ENCODE results near the gene STAB2. TPM values are rescaled to one million over a fixed set of nuclear protein-coding genes. Genes with fewer than 3 reads are reported as not detected.

Gene STAB2
- total RNA-seq, 1 experiment from 2014 or later, result not detected

GRCh38 chr12:103697971-103698751 is 111.1 kb downstream of the STAB2 start:
- Mint-ChIP-seq H3K4me3 (ENCODE audit: unreplicated experiment) (no peak overlapping the region), H3K36me3 (ENCODE audit: insufficient read depth, unreplicated experiment) (no peaks in the 10 kb centered on the region), H3K27me3 (ENCODE audit: insufficient read depth, unreplicated experiment) (peaks cover 38% of the 10 kb centered on the region), H3K27ac (ENCODE audit: low read depth, unreplicated experiment) (no peak overlapping the region), H3K4me1 (ENCODE audit: insufficient read depth, unreplicated experiment) (no peaks in the 10 kb centered on the region), H3K9me3 (ENCODE audit: unreplicated experiment) (no peaks in the 10 kb centered on the region)
- no peak for TF ChIP-seq CTCF (IDR thresholded peaks at IDR 0.05; ENCODE audit: unreplicated experiment)
- DNase-seq (ENCODE audit: unreplicated experiment), result no peak
- CTCF ChIA-PET, result interaction anchor here (0.6 to 1.1 kb wide), 3 partner anchors 15 to 149 kb away, joined by 3 read pairs; no protein-coding TSS in a partner anchor
- no TSS peak for BruUV-seq (replicated peaks)
- intact Hi-C loops (cut with micrococcal nuclease), result no loop called here
- POLR2A ChIA-PET, result no interaction called here

GRCh38 chr12:103698752-103699560 is 111.9 kb downstream of the STAB2 start:
- intact Hi-C loops (cut with micrococcal nuclease), result no loop called here
- no peaks in the 10 kb centered on the region for H3K4me1 Mint-ChIP-seq (ENCODE audit: insufficient read depth, unreplicated experiment)
- H3K9me3 Mint-ChIP-seq (ENCODE audit: unreplicated experiment), result no peaks in the 10 kb centered on the region
- CTCF ChIA-PET, result no interaction called here
- no peak for TF ChIP-seq CTCF (IDR thresholded peaks at IDR 0.05; ENCODE audit: unreplicated experiment)
- POLR2A ChIA-PET, result no interaction called here
- no peak overlapping the region for H3K4me3 Mint-ChIP-seq (ENCODE audit: unreplicated experiment)
- DNase-seq (ENCODE audit: unreplicated experiment), result no peak
- H3K36me3 Mint-ChIP-seq (ENCODE audit: insufficient read depth, unreplicated experiment), result no peaks in the 10 kb centered on the region
- no peak overlapping the region for H3K27ac Mint-ChIP-seq (ENCODE audit: low read depth, unreplicated experiment)
- peaks cover 38% of the 10 kb centered on the region for H3K27me3 Mint-ChIP-seq (ENCODE audit: insufficient read depth, unreplicated experiment)
- BruUV-seq (replicated peaks), result no TSS peak

GRCh38 chr12:103705098-103705497 is 118.0 kb downstream of the STAB2 start:
- Mint-ChIP-seq H3K4me3 (ENCODE audit: unreplicated experiment) (no peak overlapping the region), H3K27me3 (ENCODE audit: insufficient read depth, unreplicated experiment) (peaks cover 26% of the 10 kb centered on the region), H3K27ac (ENCODE audit: low read depth, unreplicated experiment) (no peak overlapping the region), H3K4me1 (ENCODE audit: insufficient read depth, unreplicated experiment) (no peaks in the 10 kb centered on the region), H3K9me3 (ENCODE audit: unreplicated experiment) (no peaks in the 10 kb centered on the region), H3K36me3 (ENCODE audit: insufficient read depth, unreplicated experiment) (no peaks in the 10 kb centered on the region)
- DNase-seq (ENCODE audit: unreplicated experiment), result no peak
- POLR2A ChIA-PET, result interaction anchor here (0.6 kb wide), 1 partner anchor 288 kb away, joined by 3 read pairs; no protein-coding TSS in a partner anchor
- no TSS peak for BruUV-seq (replicated peaks)
- CTCF ChIA-PET, result interaction anchor here (0.7 kb wide), 1 partner anchor 15 kb away, joined by 3 read pairs; no protein-coding TSS in a partner anchor
- intact Hi-C loops (cut with micrococcal nuclease), result no loop called here
- TF ChIP-seq CTCF (IDR thresholded peaks at IDR 0.05; ENCODE audit: unreplicated experiment), result no peak

GRCh38 chr12:103705927-103706326 is 118.9 kb downstream of the STAB2 start:
- ChIA-PET POLR2A (interaction anchor here (0.6 kb wide), 1 partner anchor 289 kb away, joined by 3 read pairs; no protein-coding TSS in a partner anchor), CTCF (interaction anchor here (0.7 to 1.2 kb wide), 2 partner anchors 14 to 25 kb away, joined by 3 to 4 read pairs; no protein-coding TSS in a partner anchor)
- Mint-ChIP-seq H3K9me3 (ENCODE audit: unreplicated experiment) (no peaks in the 10 kb centered on the region), H3K36me3 (ENCODE audit: insufficient read depth, unreplicated experiment) (no peaks in the 10 kb centered on the region), H3K4me1 (ENCODE audit: insufficient read depth, unreplicated experiment) (no peaks in the 10 kb centered on the region), H3K27ac (ENCODE audit: low read depth, unreplicated experiment) (no peak overlapping the region), H3K27me3 (ENCODE audit: insufficient read depth, unreplicated experiment) (peaks cover 30% of the 10 kb centered on the region), H3K4me3 (ENCODE audit: unreplicated experiment) (no peak overlapping the region)
- DNase-seq (ENCODE audit: unreplicated experiment), result peak; percentile 6
- peak; percentile 24 for TF ChIP-seq CTCF (IDR thresholded peaks at IDR 0.05; ENCODE audit: unreplicated experiment)
- BruUV-seq (replicated peaks), result no TSS peak
- intact Hi-C loops (cut with micrococcal nuclease), result no loop called here
